AG04450 (cell line): Measurements from ENCODE around the gene NPAS3. TPM values are rescaled to one million over a fixed set of nuclear protein-coding genes. Genes with fewer than 3 reads are reported as not detected.
"Not testable (repeated sequence)": the region's sequence is repeated elsewhere in the genome, so short reads cannot be mapped to it uniquely, and the experiment has no call there.

Experiments
- CTCF ChIA-PET: fragments of 300-600, 350-600 bp; formaldehyde crosslinking; extraction: SDS; loops from one replicate; lab custom pipeline; 2022; ENCODE audit warnings: antibody characterized with exemption, inconsistent platforms; lab: Charles Lee
- POLR2A ChIA-PET: fragments of 350-600 bp; formaldehyde crosslinking; extraction: SDS; loops from one replicate; lab custom pipeline; 2021; ENCODE audit warnings: antibody characterized with exemption, inconsistent platforms; lab: Yijun Ruan, JAX
- DNase-seq: peaks from one replicate; pipeline ENCODE4 v3.0.0-alpha.2; 2011; ENCODE audit warnings: low read depth, low spot score
- H3K27ac ChIP-seq: one replicate; pipeline ENCODE4 v1.5.1; 2012; ENCODE audit warnings: low read depth, low read length, control low read depth
- H3K27me3 ChIP-seq: one replicate; pipeline ENCODE4 v1.6.0; 2012; ENCODE audit warnings: low read length; ENCODE audit not compliant: control insufficient read depth, insufficient read depth
- H3K4me3 ChIP-seq: 2 replicates; pipeline ENCODE4 v1.5.1; 2011; ENCODE audit warnings: mild to moderate bottlenecking, low read depth, low read length, control low read depth
- H3K9me3 ChIP-seq: 2 replicates; pipeline ENCODE4 v1.5.1; 2012; ENCODE audit warnings: low read length; ENCODE audit not compliant: control insufficient read depth, insufficient read depth
- CTCF ChIP-seq: IDR thresholded peaks from 2 replicates; pipeline ENCODE4 v1.5.1; 2011; ENCODE audit warnings: low read depth, low read length, control low read depth, inconsistent platforms
- polyA plus RNA-seq: library from polyadenylated mRNA; depleted of rRNA; stranded (reverse); fragments of >200 nt; gene quantifications from 2 replicates; pipeline ENCODE4 v1.2.3, GENCODE V29; 2011

Gene NPAS3
- polyA plus RNA-seq, 1 experiment, result not detected

GRCh38 chr14:33073023-33073422 is 134.3 kb downstream of the NPAS3 start:
- Histone ChIP-seq H3K9me3 (no peaks in the 10 kb centered on the region), H3K4me3 (no peak overlapping the region), H3K27ac (no peak overlapping the region), H3K27me3 (no peaks in the 10 kb centered on the region)
- CTCF ChIA-PET, result no interaction called here
- no peak for TF ChIP-seq CTCF
- no peak for DNase-seq
- POLR2A ChIA-PET, result no interaction called here

GRCh38 chr14:33081259-33081658 is 142.6 kb downstream of the NPAS3 start:
- Histone ChIP-seq H3K27me3 (no peaks in the 10 kb centered on the region), H3K9me3 (no peaks in the 10 kb centered on the region), H3K27ac (no peak overlapping the region), H3K4me3 (no peak overlapping the region)
- DNase-seq, result no peak
- ChIA-PET POLR2A (no interaction called here), CTCF (no interaction called here)
- TF ChIP-seq CTCF, result no peak

GRCh38 chr14:33085799-33086198 is 147.1 kb downstream of the NPAS3 start:
- no peak for TF ChIP-seq CTCF
- no peaks in the 10 kb centered on the region for H3K27me3 ChIP-seq
- H3K4me3 ChIP-seq, result no peak overlapping the region
- CTCF ChIA-PET, result no interaction called here
- no peaks in the 10 kb centered on the region for H3K9me3 ChIP-seq
- no peak overlapping the region for H3K27ac ChIP-seq
- POLR2A ChIA-PET, result no interaction called here
- no peak for DNase-seq

GRCh38 chr14:33088274-33088673 is 149.6 kb downstream of the NPAS3 start:
- H3K27me3 ChIP-seq, DNase-seq, CTCF ChIA-PET, H3K4me3 ChIP-seq, POLR2A ChIA-PET, H3K9me3 ChIP-seq, H3K27ac ChIP-seq: not testable (repeated sequence)

- DNase-seq, result no peak
- Histone ChIP-seq H3K27ac (no peak overlapping the region), H3K9me3 (no peaks in the 10 kb centered on the region), H3K4me3 (no peak overlapping the region), H3K27me3 (no peaks in the 10 kb centered on the region)
- ChIA-PET CTCF (no interaction called here), POLR2A (no interaction called here)
- TF ChIP-seq CTCF, result no peak
Observed at GRCh38 chr14:33098016-33098415, 159.3 kb downstream of the NPAS3 start.

GRCh38 chr14:33103489-33103888 is 164.8 kb downstream of the NPAS3 start:
- no peak overlapping the region for H3K4me3 ChIP-seq
- DNase-seq, result no peak
- TF ChIP-seq CTCF, result no peak
- H3K27me3 ChIP-seq, result no peaks in the 10 kb centered on the region
- H3K27ac ChIP-seq, result no peak overlapping the region
- POLR2A ChIA-PET, result no interaction called here
- no peaks in the 10 kb centered on the region for H3K9me3 ChIP-seq
- CTCF ChIA-PET, result no interaction called here
